SK-N-SH (cell line): ENCODE measurements around the gene ZDHHC8.

ENCODE experiments used
- EP300 ChIP-seq, 2 experiments: IDR thresholded peaks; 2 replicates each; pipeline versions ENCODE4 v1.4.0 to v1.6.1; 2012; ENCODE audit warnings: borderline replicate concordance in 1 of 2, low read depth in 1 of 2, low read length in 1 of 2
- EZH2phosphoT487 ChIP-seq: fragments of 200-600 bp; sonication (generic); IDR thresholded peaks from 2 replicates; pipeline ENCODE4 v1.6.1; 2017; ENCODE audit warnings: low read depth, mixed run types, mild to moderate bottlenecking, antibody characterized with exemption, moderate library complexity, borderline replicate concordance
- MXI1 ChIP-seq: IDR thresholded peaks from 2 replicates; pipeline ENCODE4 v1.6.1; 2012; ENCODE audit warnings: mild to moderate bottlenecking, low read depth, low read length, improper control_type of control experiment
- POLR2AphosphoS5 ChIP-seq: IDR thresholded peaks from 2 replicates; pipeline ENCODE4 v1.6.1; 2012; ENCODE audit warnings: low read depth, low read length
- RAD21 ChIP-seq: IDR thresholded peaks from 2 replicates; pipeline ENCODE4 v1.6.1; 2012; ENCODE audit warnings: mild to moderate bottlenecking, low read length
- TF ChIP-seq, protein P1 (sequence below): IDR thresholded peaks from 2 replicates; pipeline ENCODE4 v1.4.0; 2012; ENCODE audit warnings: low read depth, borderline replicate concordance
- TF ChIP-seq, protein P2 (sequence below): fragments of 200-600 bp; sonication (generic); IDR thresholded peaks from 2 replicates; pipeline ENCODE4 v1.6.1; 2017; ENCODE audit warnings: antibody characterized with exemption, mild to moderate bottlenecking, moderate library complexity
- TF ChIP-seq, protein P3 (sequence below): IDR thresholded peaks from 2 replicates; pipeline ENCODE4 v1.6.1; 2012; ENCODE audit warnings: mild to moderate bottlenecking, low read depth, low read length, moderate library complexity

DNA sequence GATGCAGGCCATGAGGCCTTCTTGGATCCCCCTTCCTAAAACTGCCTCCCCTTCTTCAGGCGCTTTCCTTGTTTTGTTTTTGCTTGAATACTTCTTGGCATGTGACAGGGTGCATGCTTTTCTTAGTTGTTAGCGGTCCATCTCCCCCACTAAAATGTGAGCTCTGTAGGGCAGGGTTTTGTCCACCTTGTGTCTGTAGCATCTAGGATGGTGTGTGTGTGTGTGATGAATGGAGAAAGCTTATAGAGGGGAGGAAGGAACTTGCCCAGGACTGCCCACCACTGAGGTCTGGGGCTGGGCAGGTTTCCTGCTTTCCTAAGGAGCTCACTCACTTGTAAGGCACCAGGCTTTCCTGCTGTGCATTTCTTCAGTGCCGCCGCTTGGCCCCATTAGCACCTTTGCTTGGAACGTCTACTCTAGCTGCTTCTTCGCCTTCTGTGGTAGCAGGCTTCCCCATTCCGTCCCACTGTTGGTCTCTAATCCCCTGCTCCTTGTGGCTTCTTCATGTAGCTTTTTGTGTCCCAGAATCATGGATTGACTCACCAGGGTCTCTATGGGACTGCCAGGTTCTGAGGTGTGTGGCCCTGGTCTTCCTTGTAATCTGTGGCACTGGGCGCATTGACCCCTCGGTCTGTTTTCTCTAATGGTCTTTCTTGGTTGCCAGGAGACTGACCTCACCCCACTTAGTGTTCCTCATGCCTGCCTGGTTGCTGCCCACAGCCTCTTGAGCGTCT, 48.3 kb upstream of the ZDHHC8 start:
- TF ChIP-seq RAD21 (no peak), EZH2phosphoT487 (no peak), MXI1 (no peak), POLR2AphosphoS5 (no peak), EP300 (IDR thresholded peaks at IDR 0.05; ENCODE audit: borderline replicate concordance in 1 of 2, low read depth in 1 of 2, low read length in 1 of 2) (no peak)
- TF ChIP-seq, protein P1, sequence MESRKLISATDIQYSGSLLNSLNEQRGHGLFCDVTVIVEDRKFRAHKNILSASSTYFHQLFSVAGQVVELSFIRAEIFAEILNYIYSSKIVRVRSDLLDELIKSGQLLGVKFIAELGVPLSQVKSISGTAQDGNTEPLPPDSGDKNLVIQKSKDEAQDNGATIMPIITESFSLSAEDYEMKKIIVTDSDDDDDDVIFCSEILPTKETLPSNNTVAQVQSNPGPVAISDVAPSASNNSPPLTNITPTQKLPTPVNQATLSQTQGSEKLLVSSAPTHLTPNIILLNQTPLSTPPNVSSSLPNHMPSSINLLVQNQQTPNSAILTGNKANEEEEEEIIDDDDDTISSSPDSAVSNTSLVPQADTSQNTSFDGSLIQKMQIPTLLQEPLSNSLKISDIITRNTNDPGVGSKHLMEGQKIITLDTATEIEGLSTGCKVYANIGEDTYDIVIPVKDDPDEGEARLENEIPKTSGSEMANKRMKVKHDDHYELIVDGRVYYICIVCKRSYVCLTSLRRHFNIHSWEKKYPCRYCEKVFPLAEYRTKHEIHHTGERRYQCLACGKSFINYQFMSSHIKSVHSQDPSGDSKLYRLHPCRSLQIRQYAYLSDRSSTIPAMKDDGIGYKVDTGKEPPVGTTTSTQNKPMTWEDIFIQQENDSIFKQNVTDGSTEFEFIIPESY, result no peak
- TF ChIP-seq, protein P2, sequence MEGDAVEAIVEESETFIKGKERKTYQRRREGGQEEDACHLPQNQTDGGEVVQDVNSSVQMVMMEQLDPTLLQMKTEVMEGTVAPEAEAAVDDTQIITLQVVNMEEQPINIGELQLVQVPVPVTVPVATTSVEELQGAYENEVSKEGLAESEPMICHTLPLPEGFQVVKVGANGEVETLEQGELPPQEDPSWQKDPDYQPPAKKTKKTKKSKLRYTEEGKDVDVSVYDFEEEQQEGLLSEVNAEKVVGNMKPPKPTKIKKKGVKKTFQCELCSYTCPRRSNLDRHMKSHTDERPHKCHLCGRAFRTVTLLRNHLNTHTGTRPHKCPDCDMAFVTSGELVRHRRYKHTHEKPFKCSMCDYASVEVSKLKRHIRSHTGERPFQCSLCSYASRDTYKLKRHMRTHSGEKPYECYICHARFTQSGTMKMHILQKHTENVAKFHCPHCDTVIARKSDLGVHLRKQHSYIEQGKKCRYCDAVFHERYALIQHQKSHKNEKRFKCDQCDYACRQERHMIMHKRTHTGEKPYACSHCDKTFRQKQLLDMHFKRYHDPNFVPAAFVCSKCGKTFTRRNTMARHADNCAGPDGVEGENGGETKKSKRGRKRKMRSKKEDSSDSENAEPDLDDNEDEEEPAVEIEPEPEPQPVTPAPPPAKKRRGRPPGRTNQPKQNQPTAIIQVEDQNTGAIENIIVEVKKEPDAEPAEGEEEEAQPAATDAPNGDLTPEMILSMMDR, result no peak
- TF ChIP-seq, protein P3, sequence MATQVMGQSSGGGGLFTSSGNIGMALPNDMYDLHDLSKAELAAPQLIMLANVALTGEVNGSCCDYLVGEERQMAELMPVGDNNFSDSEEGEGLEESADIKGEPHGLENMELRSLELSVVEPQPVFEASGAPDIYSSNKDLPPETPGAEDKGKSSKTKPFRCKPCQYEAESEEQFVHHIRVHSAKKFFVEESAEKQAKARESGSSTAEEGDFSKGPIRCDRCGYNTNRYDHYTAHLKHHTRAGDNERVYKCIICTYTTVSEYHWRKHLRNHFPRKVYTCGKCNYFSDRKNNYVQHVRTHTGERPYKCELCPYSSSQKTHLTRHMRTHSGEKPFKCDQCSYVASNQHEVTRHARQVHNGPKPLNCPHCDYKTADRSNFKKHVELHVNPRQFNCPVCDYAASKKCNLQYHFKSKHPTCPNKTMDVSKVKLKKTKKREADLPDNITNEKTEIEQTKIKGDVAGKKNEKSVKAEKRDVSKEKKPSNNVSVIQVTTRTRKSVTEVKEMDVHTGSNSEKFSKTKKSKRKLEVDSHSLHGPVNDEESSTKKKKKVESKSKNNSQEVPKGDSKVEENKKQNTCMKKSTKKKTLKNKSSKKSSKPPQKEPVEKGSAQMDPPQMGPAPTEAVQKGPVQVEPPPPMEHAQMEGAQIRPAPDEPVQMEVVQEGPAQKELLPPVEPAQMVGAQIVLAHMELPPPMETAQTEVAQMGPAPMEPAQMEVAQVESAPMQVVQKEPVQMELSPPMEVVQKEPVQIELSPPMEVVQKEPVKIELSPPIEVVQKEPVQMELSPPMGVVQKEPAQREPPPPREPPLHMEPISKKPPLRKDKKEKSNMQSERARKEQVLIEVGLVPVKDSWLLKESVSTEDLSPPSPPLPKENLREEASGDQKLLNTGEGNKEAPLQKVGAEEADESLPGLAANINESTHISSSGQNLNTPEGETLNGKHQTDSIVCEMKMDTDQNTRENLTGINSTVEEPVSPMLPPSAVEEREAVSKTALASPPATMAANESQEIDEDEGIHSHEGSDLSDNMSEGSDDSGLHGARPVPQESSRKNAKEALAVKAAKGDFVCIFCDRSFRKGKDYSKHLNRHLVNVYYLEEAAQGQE, result no peak
